NOMO-1 (cell line): Measurements from ENCODE around the gene ADCK2.
A peak's percentile ranks its signal among the peaks of the same experiment; 100 is the strongest.
"Not testable (repeated sequence)": the region's sequence is repeated elsewhere in the genome, so short reads cannot be mapped to it uniquely, and the experiment has no call there.

Experiments used
- DNase-seq, 2 experiments: peaks; one replicate each; lab custom pipeline; 2025; ENCODE audit not compliant: unreplicated experiment in 2 of 2; lab: John Stamatoyannopoulos, UW

Gene ADCK2

DNA sequence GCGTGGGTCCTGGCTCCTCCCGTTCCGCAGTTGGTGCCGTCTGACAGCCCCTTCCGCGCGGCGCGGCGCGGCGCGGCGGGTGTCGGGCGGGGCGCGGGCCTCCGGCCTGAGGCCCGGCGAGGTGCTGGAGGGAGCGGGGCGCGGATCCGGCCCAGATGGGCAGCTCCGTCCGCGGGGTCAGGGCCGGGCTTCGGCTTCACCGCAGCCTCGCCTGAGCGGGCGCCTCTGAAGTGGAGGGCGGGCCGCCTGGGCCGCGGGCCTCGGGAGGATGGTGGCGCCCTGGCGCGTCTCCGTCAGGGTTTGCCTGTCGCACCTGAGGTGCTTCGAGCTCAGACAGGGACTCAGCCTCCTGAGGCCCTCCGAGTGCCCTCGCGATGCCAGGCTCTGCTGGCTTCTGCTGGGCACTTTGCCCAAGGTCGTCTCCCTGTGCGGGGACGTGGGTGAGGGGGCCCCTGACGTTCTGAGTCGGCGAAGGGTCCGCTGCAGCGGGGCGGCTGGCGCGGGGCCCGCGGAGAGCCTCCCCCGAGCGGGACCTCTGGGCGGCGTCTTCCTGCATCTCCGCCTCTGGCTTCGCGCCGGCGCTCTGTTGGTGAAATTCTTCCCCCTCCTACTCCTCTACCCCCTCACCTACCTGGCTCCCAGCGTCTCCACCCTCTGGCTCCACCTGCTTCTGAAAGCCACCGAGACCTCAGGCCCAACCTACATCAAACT lies 473 bp downstream of the ADCK2 start:
- no peak for DNase-seq

- no peak for DNase-seq
These were observed 1.0 kb downstream of the ADCK2 start for GRCh38 chr7:140673774-140674155.

DNA sequence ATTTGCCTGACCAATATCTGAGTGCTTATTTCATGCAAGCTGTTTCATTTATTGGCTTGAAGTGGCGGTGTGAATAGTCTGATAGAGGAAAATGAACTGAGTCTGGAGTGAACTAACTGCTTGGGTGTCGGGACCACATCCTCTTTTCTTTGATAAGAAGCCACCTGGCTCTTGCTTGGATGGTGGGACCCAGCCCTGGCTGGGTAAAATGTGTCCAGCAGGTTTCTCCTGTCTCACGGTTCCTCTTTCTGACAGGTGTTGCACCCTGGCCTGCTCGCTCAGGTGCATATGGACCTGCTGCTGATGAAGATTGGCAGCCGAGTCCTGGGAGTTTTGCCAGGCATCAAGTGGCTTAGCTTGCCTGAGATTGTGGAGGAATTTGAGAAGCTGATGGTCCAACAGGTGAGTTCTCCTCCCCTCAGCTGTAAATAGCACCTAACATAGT lies 1.6 kb downstream of the ADCK2 start:
- DNase-seq, result no peak

GRCh38 chr7:140674899-140675701 lies 2.4 kb downstream of the ADCK2 start:
- DNase-seq, result peak in 1 of 2 experiments; percentile 53

DNA sequence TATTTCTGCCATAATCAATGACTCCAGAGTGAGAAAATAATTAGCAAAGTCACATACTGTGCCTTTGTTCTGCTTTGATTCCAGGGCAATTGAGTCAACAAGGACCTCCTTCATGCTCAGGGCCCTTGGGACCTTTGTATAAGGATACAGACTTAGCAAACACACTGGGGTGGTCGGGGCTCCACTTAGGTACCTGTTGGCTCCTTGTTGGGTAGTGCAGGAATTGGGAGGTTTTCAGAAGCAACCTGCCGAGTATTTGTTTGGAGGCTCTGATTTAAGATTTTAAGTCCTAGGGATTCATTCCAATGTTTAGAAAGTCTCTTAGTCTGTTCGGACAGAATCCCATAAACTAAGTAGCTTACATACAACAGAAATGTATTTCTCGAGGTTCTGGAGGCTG lies 3.0 kb downstream of the ADCK2 start:
- no peak for DNase-seq

- DNase-seq, result peak in 1 of 2 experiments; percentile 53
These were observed 3.6 kb downstream of the ADCK2 start for GRCh38 chr7:140676306-140676705.

DNA sequence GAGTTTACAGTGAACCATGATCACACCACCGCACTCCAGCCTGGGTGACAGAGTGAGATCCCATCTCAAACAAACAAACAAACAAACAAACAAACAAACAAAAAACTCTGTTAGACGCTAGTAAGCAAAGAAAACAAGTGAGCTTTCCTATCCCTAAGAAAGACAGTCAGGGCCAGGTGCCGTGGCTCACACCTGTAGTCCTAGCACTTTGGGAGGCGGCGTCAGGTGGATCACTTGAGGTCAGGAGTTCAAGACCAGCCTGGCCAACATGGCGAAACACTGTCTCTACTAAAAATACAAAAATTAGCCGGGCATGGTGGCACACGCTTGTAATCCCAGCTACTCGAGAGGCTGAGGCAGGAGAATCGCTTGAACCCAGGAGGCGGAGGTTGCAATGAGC lies 4.2 kb downstream of the ADCK2 start:
- not testable (repeated sequence) for DNase-seq

DNA sequence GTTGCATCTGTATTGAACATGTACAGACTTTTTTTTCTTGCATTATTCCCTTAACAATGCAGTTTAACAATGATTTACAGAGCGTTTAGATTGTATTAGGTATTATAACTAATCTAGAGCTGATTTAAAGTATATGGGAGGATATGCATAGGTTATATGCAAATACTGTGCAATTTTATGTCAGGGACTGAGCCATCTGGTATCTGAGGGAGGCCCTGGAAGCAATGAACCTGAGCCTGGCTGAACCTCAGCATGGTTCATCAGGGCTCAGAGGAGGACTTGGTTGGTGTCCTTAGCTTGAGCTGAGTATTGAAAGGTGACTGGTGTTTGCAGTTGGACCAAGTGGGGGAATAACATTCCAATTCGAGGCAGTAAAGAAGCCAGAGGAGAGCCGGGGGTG lies 4.8 kb downstream of the ADCK2 start:
- DNase-seq, result no peak

DNA sequence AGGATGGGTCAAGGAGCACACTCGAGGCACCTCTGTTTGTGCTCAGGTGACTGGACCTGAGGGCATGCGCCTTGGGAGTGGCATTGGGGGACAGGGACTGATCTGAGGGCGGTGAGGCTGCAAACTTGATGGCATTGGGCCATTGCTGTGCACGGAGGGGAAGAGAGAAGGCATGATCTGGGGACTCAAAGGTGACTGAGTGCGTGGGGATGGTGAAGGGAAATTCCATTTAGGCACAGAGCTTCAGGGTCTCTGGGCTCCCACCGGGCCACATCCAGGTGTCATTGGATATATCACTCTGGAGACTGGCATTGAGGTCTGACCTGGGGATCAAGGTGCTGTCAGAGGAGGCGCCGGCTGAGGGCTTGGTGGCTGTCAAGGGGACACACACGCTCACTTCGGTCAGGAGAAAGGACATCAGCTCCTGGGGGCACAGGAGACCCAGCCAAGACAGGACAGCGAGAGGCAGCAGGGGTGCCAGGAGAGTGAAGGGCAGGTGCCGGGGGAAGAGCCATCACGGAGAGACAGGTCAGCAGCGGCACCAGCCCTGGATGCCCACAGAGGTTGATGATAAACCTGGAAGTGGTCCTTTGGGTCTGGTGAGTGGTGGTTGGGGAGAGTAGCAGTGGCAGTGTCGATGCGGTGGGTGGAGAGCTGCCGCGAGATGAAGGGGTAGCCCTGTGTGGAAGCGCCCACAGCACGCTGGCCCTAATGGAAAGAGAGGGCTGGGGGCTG lies 5.5 kb downstream of the ADCK2 start:
- DNase-seq, result no peak

DNA sequence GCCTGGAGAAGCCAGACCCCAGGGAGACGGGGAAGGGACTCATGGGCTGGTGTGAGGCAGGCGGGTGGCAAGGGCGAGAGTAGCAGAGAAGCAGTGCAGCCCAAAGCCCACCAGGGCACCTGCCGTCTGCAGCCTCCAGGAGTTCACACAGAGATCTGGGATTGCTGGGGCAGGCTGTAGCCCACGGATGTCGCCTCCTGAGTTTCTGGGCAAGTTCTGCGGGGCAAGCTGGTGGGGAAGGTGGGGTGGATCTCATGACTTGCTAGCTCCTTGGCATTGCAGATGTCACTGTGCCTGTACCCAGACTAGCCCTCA lies 6.0 kb downstream of the ADCK2 start:
- DNase-seq, result no peak

DNA sequence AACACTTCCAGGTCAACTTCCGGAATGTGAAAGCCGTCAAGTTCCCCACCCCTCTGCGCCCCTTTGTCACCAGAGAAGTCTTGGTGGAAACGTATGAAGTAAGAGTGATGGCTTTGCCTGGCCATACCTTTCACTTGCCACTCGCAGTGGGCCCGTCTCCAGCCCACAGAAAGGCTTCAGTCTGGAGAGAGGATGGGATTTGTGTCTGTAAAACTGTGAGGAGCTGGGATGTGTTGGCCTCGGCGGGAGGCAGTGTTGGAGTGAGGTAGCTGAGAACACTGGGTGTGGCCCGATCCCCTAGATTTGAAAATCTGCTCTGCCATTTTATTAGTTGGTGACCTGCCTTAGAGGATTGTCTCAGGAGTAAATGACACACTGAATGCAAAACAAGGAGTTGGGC lies 6.4 kb downstream of the ADCK2 start:
- DNase-seq, result no peak

DNA sequence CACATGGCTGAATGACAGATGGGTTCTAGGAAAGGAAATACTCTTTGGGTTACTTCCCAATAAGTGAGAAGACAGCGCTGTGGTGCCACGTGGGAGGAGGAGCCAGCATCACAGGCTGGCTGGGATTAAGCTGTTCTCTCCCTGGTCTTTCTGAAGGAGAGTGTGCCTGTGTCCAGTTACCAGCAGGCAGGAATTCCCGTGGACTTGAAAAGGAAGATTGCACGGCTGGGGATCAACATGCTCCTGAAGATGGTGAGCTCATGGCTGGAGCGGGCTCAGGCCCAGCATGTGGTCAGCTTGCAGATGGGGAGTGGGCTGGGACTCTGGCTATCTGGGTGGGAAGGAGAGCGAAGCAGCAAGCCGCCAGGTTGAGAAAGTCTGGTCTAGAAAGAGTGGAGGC lies 8.1 kb downstream of the ADCK2 start:
- no peak for DNase-seq

DNA sequence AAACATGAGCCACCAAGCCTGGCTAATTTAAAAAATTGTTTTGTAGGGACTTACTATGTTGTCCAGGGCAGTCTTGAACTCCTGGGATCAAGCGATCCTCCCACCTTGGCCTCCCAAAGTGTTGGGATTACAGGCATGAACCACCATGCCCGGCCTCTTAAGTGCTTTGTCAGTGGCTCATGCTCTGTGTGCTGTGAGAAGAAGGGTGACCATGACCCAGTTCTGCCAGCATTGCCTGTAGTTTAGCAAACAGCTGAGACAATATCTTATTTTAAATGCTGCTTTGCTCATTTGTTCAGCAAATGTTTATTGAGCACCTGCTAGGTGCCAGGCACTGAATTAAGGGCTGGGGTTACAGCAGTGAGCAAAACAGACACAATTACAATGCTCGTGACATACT lies 9.0 kb downstream of the ADCK2 start:
- DNase-seq, result no peak

DNA sequence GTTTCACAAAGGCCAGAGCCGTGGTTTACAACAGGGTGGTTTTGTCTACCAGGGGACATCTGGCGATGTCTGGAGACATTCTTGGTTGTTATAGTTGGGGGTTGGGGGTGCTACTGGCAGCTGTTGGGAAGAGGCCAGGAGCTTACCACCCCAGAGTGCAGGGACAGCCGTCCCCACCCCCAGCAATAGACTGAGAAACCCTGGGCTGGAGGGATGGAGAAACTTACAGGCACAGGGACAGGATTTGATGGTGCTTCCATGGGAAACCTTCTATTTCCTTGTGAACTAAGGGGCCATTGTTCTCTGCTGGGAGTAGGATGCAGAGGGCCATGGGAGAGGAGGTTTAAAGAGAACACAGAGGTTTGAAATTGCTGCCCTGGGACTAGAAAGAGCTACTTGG lies 10.9 kb downstream of the ADCK2 start:
- DNase-seq, result no peak

DNA sequence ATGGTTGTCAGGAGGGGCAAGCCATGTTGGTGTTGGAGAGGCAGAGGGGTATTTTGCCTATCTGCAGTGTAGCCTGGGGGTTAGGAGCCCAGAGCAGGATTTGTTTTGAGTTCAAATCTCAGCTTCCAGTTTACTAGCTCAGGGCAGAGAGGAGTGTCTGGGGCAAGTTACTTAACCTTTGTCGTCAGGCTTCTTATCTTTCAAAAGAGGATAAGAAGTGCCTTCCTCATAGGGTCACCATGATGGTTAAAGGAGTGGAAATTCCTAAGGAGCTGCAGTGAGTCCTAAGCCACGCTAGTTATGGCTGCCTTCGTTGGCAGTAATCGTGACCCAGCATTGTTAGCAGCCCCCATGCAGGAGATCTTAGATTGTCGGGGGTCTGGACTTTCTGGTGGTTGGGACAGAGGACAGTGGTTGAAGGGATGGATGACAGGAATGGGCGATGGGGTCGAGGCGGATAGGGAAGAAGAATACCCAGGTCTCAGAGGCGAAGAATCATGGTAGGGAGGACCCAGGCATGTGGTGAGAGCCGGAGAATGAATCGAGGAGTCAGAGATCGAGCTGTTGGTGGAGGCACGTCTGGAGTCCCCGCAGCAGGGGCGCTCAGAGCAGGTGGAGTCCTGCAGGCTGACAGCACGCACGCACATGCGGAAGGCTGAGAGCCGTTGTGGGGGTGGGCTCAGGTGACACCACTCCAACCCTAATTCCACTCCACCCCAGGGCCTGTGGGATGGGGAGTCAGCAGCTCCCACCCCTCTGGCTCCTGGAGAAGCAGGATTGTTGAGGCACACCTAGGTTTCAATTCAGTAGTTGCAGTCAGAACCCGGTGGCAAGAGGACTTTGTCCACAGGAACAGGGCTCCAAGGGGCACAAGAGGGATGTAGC lies 11.6 kb downstream of the ADCK2 start:
- no peak for DNase-seq

GRCh38 chr7:140685407-140686087 lies 12.8 kb downstream of the ADCK2 start:
- no peak for DNase-seq

DNA sequence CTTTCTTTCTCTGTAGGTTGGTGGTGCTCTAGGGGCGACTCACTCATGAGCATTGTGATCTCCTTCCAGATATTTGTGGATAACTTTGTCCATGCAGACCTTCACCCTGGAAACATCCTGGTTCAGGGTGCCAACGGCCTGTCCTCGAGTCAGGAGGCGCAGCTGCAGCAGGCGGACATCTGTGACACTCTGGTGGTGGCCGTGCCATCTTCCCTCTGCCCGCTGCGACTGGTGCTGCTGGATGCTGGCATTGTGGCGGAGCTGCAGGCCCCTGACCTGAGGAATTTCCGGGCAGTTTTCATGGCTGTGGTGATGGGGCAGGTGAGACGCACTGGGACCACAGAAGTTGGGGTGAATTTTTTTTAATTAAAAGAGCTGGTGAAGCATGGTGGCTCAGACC lies 14.2 kb downstream of the ADCK2 start:
- no peak for DNase-seq

DNA sequence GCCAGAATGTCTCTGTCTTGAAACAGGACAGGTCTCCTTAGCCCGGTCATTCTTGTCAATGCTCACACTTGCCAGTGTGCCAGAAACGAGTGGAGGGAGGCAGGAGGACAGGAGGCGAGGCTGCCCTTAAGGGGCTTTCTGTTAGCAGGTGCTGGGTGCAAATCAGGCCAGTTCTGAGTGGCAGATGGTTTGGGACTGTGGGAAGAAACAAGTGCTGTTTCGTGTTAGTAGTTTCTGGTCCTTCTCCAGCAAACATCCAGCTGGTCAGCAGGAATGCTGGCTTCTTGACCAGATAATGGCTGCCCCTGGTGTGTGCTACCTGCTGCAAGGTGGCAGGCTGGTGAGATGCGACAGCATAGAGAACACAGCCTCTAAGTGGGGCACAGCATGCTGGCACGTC lies 15.6 kb downstream of the ADCK2 start:
- no peak for DNase-seq

DNA sequence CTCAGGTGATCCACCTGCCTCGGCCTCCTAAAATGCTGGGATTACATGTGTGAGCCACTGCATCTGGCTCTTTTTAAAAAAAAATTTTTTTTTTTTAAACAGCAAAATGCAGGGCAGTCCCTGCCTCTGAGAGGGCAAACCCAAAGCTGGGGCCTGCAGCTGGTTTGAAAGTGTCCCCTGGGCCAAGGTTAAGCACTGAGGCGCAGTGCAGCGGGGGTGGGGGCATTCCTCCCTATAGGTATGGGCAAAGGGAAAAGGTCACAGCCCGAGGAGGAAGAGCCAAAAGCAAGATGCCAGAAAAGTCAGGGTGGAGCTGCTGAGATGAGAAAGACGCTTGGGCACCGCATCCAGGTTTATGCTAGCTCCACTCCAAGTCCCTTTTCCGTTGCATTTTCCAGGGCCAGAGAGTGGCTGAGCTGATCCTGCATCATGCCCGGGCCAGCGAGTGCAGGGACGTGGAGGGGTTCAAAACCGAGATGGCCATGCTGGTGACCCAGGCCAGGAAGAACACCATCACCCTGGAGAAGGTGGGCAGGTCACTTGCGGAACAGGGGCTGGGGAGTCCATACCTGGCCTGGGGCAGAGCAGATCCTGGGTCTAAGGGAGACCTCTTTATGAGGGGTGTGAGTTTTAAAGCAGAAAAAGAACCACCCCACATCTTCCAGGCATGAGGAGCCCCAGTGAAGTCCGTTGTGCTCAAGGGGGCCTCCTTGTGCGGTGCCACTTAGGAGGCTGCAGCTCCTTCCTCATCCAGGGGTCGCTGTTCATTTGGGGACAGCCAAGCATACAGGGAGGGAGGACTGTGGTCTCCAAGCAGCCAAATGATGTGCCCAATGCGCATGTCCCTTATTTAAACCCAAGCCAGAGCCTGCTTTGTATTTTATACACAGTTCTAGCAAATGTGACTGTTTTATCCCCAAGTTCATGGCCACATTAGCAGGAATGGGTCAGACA lies 16.7 kb downstream of the ADCK2 start:
- DNase-seq, result no peak
